OCI-LY1 (cell line): ENCODE measurements around the gene ZNF319.

Experiments used
- H2AFZ ChIP-seq: fragments of 200-600 bp; sonication (generic), shearing (Covaris generic); 2 replicates; pipeline ENCODE4 v1.6.0; 2014; ENCODE audit warnings: antibody characterized with exemption, mild to moderate bottlenecking, low read length
- H3F3A ChIP-seq: fragments of 200-600 bp; sonication (generic), shearing (Covaris generic); 2 replicates; pipeline ENCODE4 v1.6.0; 2014; ENCODE audit warnings: mild to moderate bottlenecking, antibody characterized with exemption, low read length, moderate library complexity; ENCODE audit not compliant: insufficient read depth
- H3K27ac ChIP-seq: fragments of 200-600 bp; sonication (generic); 2 replicates; pipeline ENCODE4 v1.5.1; 2014; ENCODE audit warnings: low read length, mixed run types, mild to moderate bottlenecking, low read depth; ENCODE audit not compliant: poor library complexity, severe bottlenecking
- H3K27me3 ChIP-seq: fragments of 200-600 bp; sonication (generic); 2 replicates; pipeline ENCODE4 v1.6.0; 2014; ENCODE audit warnings: antibody characterized with exemption, mild to moderate bottlenecking, low read length, moderate library complexity; ENCODE audit not compliant: insufficient read depth
- H3K36me3 ChIP-seq: fragments of 200-600 bp; sonication (generic); 2 replicates; pipeline ENCODE4 v1.6.1; 2014; ENCODE audit warnings: mild to moderate bottlenecking, antibody characterized with exemption, low read length, moderate library complexity, mixed read lengths; ENCODE audit not compliant: insufficient read depth
- H3K4me1 ChIP-seq: fragments of 200-600 bp; sonication (generic); 2 replicates; pipeline ENCODE4 v1.5.1; 2014; ENCODE audit warnings: mild to moderate bottlenecking, low read length, moderate library complexity; ENCODE audit not compliant: insufficient read depth, severe bottlenecking
- H3K4me2 ChIP-seq: fragments of 200-600 bp; sonication (generic), shearing (Covaris generic); 2 replicates; pipeline ENCODE4 v1.6.1; 2014; ENCODE audit warnings: low read length
- H3K4me3 ChIP-seq: fragments of 200-600 bp; sonication (generic); 2 replicates; pipeline ENCODE4 v1.5.1; 2014; ENCODE audit warnings: low read length, low read depth, mild to moderate bottlenecking, mixed read lengths; ENCODE audit not compliant: poor library complexity, severe bottlenecking
- H3K79me2 ChIP-seq: fragments of 200-600 bp; shearing (Covaris generic); 2 replicates; pipeline ENCODE4 v1.6.1; 2016; ENCODE audit warnings: mixed run types, low read length, mixed read lengths; ENCODE audit not compliant: insufficient read depth
- H3K9ac ChIP-seq: fragments of 200-600 bp; sonication (generic), shearing (Covaris generic); 2 replicates; pipeline ENCODE4 v1.6.1; 2014; ENCODE audit warnings: mild to moderate bottlenecking, low read length, mixed read lengths
- H3K9me2 ChIP-seq: fragments of 200-600 bp; sonication (generic), shearing (Covaris generic); 2 replicates; pipeline ENCODE4 v1.6.1; 2014; ENCODE audit warnings: low read depth, mild to moderate bottlenecking, low read length, mixed read lengths
- H3K9me3 ChIP-seq: fragments of 200-600 bp; shearing (Covaris generic); 2 replicates; pipeline ENCODE4 v1.6.1; 2014; ENCODE audit warnings: low read length, mixed read lengths
- H4K20me1 ChIP-seq: fragments of 200-600 bp; sonication (generic), shearing (Covaris generic); 2 replicates; pipeline ENCODE4 v1.6.0; 2016; ENCODE audit warnings: mild to moderate bottlenecking, low read length; ENCODE audit not compliant: insufficient read depth
- CTCF ChIP-seq: fragments of 200-600 bp; sonication (generic), shearing (Covaris generic); IDR thresholded peaks from 2 replicates; pipeline ENCODE4 v1.5.1; 2017; ENCODE audit warnings: mild to moderate bottlenecking, antibody characterized with exemption, low read length, moderate library complexity, mixed read lengths
- EZH2 ChIP-seq: fragments of 200-600 bp; sonication (generic), shearing (Covaris generic); IDR thresholded peaks from 2 replicates; pipeline ENCODE4 v1.8.0; 2017; ENCODE audit warnings: borderline replicate concordance, mixed run types, mild to moderate bottlenecking, antibody characterized with exemption, low read length, moderate library complexity, mixed read lengths

The ZNF319 gene

GRCh38 chr16:57944970-57945739 is 55.3 kb downstream of the ZNF319 start:
- no peak overlapping the region for H3K9ac ChIP-seq

More at GRCh38 chr16:57944970-57945739, 55.3 kb downstream of the ZNF319 start:
- TF ChIP-seq EZH2 = no peak
- no peak for TF ChIP-seq CTCF
- Histone ChIP-seq H3K4me2 (no peak overlapping the region), H3K4me1 (no peaks in the 10 kb centered on the region), H3K36me3 (no peaks in the 10 kb centered on the region), H3K4me3 (no peak overlapping the region), H3F3A (no peaks in the 10 kb centered on the region), H3K9me3 (no peaks in the 10 kb centered on the region), H3K79me2 (no peaks in the 10 kb centered on the region), H2AFZ (no peak overlapping the region), H4K20me1 (no peaks in the 10 kb centered on the region), H3K27ac (no peak overlapping the region), H3K9me2 (no peaks in the 10 kb centered on the region), H3K27me3 (no peaks in the 10 kb centered on the region; the same call in 1 of the 2 replicates)
